HepG2 (cell line): ENCODE results near the gene PGPEP1. TPM values are rescaled to one million over a fixed set of nuclear protein-coding genes. Genes with fewer than 3 reads are reported as not detected.
A peak's percentile ranks its signal among the peaks of the same experiment; 100 is the strongest.

Experiments used
- ASH2L ChIP-seq: fragments of 300-600, 200-600 bp; sonication (generic); IDR thresholded peaks from 2 replicates; pipeline ENCODE4 v1.7.0; 2017; ENCODE audit warnings: low read depth, mild to moderate bottlenecking, moderate library complexity, mixed read lengths, low read length; ENCODE audit not compliant: insufficient read length
- CBX1 ChIP-seq: IDR thresholded peaks from one replicate; pipeline ENCODE4 v1.6.1; 2016; ENCODE audit warnings: antibody characterized with exemption, low read depth
- DMAP1 ChIP-seq: IDR thresholded peaks from 2 replicates; pipeline ENCODE4 v1.6.1; 2016
- EZH2 ChIP-seq: conservative IDR thresholded peaks from 2 replicates; pipeline ENCODE4 v1.6.1; 2012; ENCODE audit warnings: mild to moderate bottlenecking, low read depth, low read length, moderate library complexity
- FOXC1 ChIP-seq: sonication (generic); formaldehyde crosslinking; IDR thresholded peaks from 2 replicates; pipeline ENCODE4 v1.8.0; 2022; ENCODE audit warnings: mild to moderate bottlenecking, missing genetic modification reagents, borderline replicate concordance
- GATA4 ChIP-seq: sonication (generic); IDR thresholded peaks from 2 replicates; pipeline ENCODE4 v1.6.1; 2016; ENCODE audit warnings: antibody characterized with exemption, low read depth, borderline replicate concordance
- ISL2 ChIP-seq: sonication (generic); formaldehyde crosslinking; IDR thresholded peaks from 2 replicates; pipeline ENCODE4 v1.5.0; 2020; ENCODE audit warnings: missing genetic modification reagents
- ISX ChIP-seq: sonication (generic); formaldehyde crosslinking; conservative IDR thresholded peaks from 2 replicates; pipeline ENCODE4 v1.5.0; 2020; ENCODE audit warnings: missing genetic modification reagents
- MYC ChIP-seq: sonication (generic); formaldehyde crosslinking; IDR thresholded peaks from 2 replicates; pipeline ENCODE4 v1.9.0; 2021; ENCODE audit warnings: missing genetic modification reagents, borderline replicate concordance
- NAIF1 ChIP-seq: sonication (generic); formaldehyde crosslinking; IDR thresholded peaks from 2 replicates; pipeline ENCODE4 v1.5.0; 2020; ENCODE audit warnings: mild to moderate bottlenecking, missing genetic modification reagents, borderline replicate concordance
- POGK ChIP-seq: sonication (generic); formaldehyde crosslinking; conservative IDR thresholded peaks from 2 replicates; pipeline ENCODE4 v1.8.0; 2022; ENCODE audit warnings: mild to moderate bottlenecking, moderate library complexity, missing genetic modification reagents
- RAD51 ChIP-seq: fragments of 450-650 bp; IDR thresholded peaks from 2 replicates; pipeline ENCODE4 v1.6.1; 2016; ENCODE audit warnings: borderline replicate concordance
- RARA ChIP-seq: IDR thresholded peaks from 2 replicates; pipeline ENCODE4 v1.6.1; 2016; ENCODE audit warnings: missing genetic modification reagents, missing compliant biosample characterization
- RELA ChIP-seq: sonication (generic); formaldehyde crosslinking; IDR thresholded peaks from 2 replicates; pipeline ENCODE4 v1.4.0; 2020; ENCODE audit warnings: missing genetic modification reagents
- RFX3 ChIP-seq: IDR thresholded peaks from 2 replicates; pipeline ENCODE4 v1.6.1; 2016; ENCODE audit warnings: missing biosample characterization, missing genetic modification reagents
- SETDB1 ChIP-seq: sonication (generic); formaldehyde crosslinking; IDR thresholded peaks from 2 replicates; pipeline ENCODE4 v1.5.1; 2020; ENCODE audit warnings: missing genetic modification reagents, mild to moderate bottlenecking, borderline replicate concordance
- SPEN ChIP-seq: sonication (generic); formaldehyde crosslinking; IDR thresholded peaks from 2 replicates; pipeline ENCODE4 v1.5.1; 2020; ENCODE audit warnings: low read depth, mild to moderate bottlenecking, missing genetic modification reagents
- TERF1 ChIP-seq: sonication (generic); formaldehyde crosslinking; IDR thresholded peaks from 2 replicates; pipeline ENCODE4 v1.8.0; 2022; ENCODE audit warnings: mild to moderate bottlenecking, missing genetic modification reagents, moderate library complexity
- WIZ ChIP-seq: sonication (generic); formaldehyde crosslinking; IDR thresholded peaks from 2 replicates; pipeline ENCODE4 v1.5.1; 2020; ENCODE audit warnings: mild to moderate bottlenecking, missing genetic modification reagents
- ZNF138 ChIP-seq: sonication (generic); formaldehyde crosslinking; IDR thresholded peaks from 2 replicates; pipeline ENCODE4 v1.5.0; 2020; ENCODE audit warnings: mild to moderate bottlenecking, low read depth, missing genetic modification reagents
- ZNF282 ChIP-seq: fragments of 450-650 bp; IDR thresholded peaks from 2 replicates; pipeline ENCODE4 v1.6.1; 2018; ENCODE audit not compliant: partially characterized antibody
- ZNF292 ChIP-seq: sonication (generic); formaldehyde crosslinking; IDR thresholded peaks from 2 replicates; pipeline ENCODE4 v1.8.1; 2022; ENCODE audit warnings: mild to moderate bottlenecking, low read depth, missing genetic modification reagents, borderline replicate concordance
- ZNF343 ChIP-seq: sonication (generic); formaldehyde crosslinking; IDR thresholded peaks from 2 replicates; pipeline ENCODE4 v1.4.0; 2020; ENCODE audit warnings: mild to moderate bottlenecking, missing genetic modification reagents
- ZNF567 ChIP-seq: sonication (generic); formaldehyde crosslinking; IDR thresholded peaks from 2 replicates; pipeline ENCODE4 v1.8.1; 2023; ENCODE audit warnings: mild to moderate bottlenecking, missing genetic modification reagents, borderline replicate concordance
- ZNF576 ChIP-seq: sonication (generic); formaldehyde crosslinking; IDR thresholded peaks from 2 replicates; pipeline ENCODE4 v1.4.0; 2020; ENCODE audit warnings: mild to moderate bottlenecking, missing genetic modification reagents
- ZNF713 ChIP-seq: sonication (generic); formaldehyde crosslinking; IDR thresholded peaks from 2 replicates; pipeline ENCODE4 v1.4.0; 2020; ENCODE audit warnings: mild to moderate bottlenecking, missing genetic modification reagents
- ZNF749 ChIP-seq: sonication (generic); formaldehyde crosslinking; IDR thresholded peaks from 2 replicates; pipeline ENCODE4 v1.8.0; 2022; ENCODE audit warnings: mild to moderate bottlenecking, missing genetic modification reagents, moderate library complexity, borderline replicate concordance
- ZNF775 ChIP-seq: sonication (generic); formaldehyde crosslinking; IDR thresholded peaks from 2 replicates; pipeline ENCODE4 v1.4.0; 2020; ENCODE audit warnings: missing genetic modification reagents, mild to moderate bottlenecking, moderate library complexity, borderline replicate concordance
- ZNF839 ChIP-seq: sonication (generic); formaldehyde crosslinking; IDR thresholded peaks from 2 replicates; pipeline ENCODE4 v1.4.0; 2020; ENCODE audit warnings: missing genetic modification reagents, mild to moderate bottlenecking, borderline replicate concordance
- ZNF878 ChIP-seq: sonication (generic); formaldehyde crosslinking; IDR thresholded peaks from 2 replicates; pipeline ENCODE4 v1.8.1; 2023; ENCODE audit warnings: mild to moderate bottlenecking, missing genetic modification reagents, moderate library complexity
- ZSCAN9 ChIP-seq: IDR thresholded peaks from 2 replicates; pipeline ENCODE4 v1.6.1; 2016; ENCODE audit warnings: borderline replicate concordance
- polyA plus RNA-seq, 8 experiments: library from polyadenylated mRNA; depleted of rRNA in 3 of 8; stranded (reverse) in 7 of 8; unstranded in 1 of 8; fragments of >200 nt; fragmentation: Illumina TruSeq in 4 of 8; extraction: Trizol in 4 of 8; gene quantifications; 2 replicates each; pipeline versions ENCODE4 v1.2.1 to v1.2.3, GENCODE V29; 2011 to 2016; ENCODE audit warnings: low read depth in 4 of 8, missing spikeins in 1 of 8, mixed read lengths in 1 of 8; ENCODE audit not compliant: insufficient read depth in 1 of 8
- total RNA-seq, 5 experiments: library from RNA; depleted of rRNA; stranded (reverse); fragments of >200 nt; fragmentation: Illumina TruSeq; extraction: Trizol; gene quantifications; 2 replicates each; pipeline ENCODE4 v1.2.3, GENCODE V29; 2016; ENCODE audit warnings: low read depth in 1 of 5

The PGPEP1 gene
- total and polyA plus RNA-seq, 2 of the 13 experiments (the other 11 are each of a cell fraction or from before 2014, with no cell fraction given), result 53.1 to 56.6 TPM

DNA sequence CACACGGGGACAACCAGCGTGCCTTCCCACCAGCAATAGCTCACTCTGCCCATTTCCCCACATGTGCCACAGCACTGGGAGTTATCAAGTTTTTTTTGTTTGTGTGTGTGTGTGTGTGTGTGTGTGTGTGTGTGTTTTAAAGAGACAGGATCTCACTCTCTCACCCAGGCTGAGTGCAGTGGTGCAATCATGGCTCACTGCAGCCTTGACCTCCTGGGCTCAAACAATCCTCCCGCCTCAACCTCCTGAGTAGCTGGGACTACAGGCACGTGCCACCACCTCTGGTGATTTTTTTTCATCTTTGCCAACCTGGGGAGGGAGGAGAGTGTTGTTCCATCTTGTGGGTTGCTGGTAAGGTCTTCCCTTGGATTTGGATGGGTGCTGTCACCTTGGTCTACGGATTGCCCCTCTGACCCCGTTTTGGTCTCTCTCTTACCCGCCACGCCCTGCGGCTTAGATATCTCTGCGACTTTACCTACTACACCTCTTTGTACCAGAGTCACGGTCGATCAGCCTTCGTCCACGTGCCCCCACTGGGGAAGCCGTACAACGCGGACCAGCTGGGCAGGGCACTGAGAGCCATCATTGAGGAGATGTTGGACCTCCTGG lies 22.6 kb downstream of the PGPEP1 start (continued):
- TF ChIP-seq ZNF282 (no peak), ZNF576 (no peak), ISX (CRISPR knock-in tag) (no peak), ZNF343 (no peak), ZNF138 (peak; percentile 35; the same call in 1 of the 2 replicates), RAD51 (no peak), ISL2 (peak; percentile 34; the same call in 1 of the 2 replicates), ZNF749 (CRISPR knock-in tag) (no peak), ZNF713 (no peak), GATA4 (no peak), RARA (CRISPR knock-in tag) (peak; percentile 86), RFX3 (CRISPR knock-in tag) (no peak), MYC (peak; percentile 33; the same call in 1 of the 2 replicates), ZNF775 (no peak), POGK (CRISPR knock-in tag) (no peak), RELA (CRISPR knock-in tag) (no peak), SPEN (CRISPR knock-in tag) (peak; percentile 58; the same call in 1 of the 2 replicates), DMAP1 (no peak), EZH2 (no peak), FOXC1 (CRISPR knock-in tag) (0 out of 2 replicates have a peak, but pooled peaks have one; percentile 38), ZNF878 (CRISPR knock-in tag) (no peak), SETDB1 (CRISPR knock-in tag) (no peak), ZNF567 (no peak), ZNF839 (CRISPR knock-in tag) (no peak), NAIF1 (CRISPR knock-in tag) (no peak), ASH2L (no peak), CBX1 (no peak), TERF1 (CRISPR knock-in tag) (no peak), ZSCAN9 (no peak), ZNF292 (no peak), WIZ (CRISPR knock-in tag) (no peak)
